GM18505 (cell line): ENCODE measurements around the gene CCDC69.

ENCODE experiments used
- ATAC-seq: cut with Tn5 transposase; IDR thresholded peaks from one replicate; pipeline ENCODE4 v1.9.1; 2021; ENCODE audit not compliant: unreplicated experiment
- POLR2A ChIP-seq: IDR thresholded peaks from 4 replicates; pipeline ENCODE4 v1.6.1; 2011; ENCODE audit warnings: borderline replicate concordance; ENCODE audit not compliant: insufficient read depth, insufficient read length; ENCODE audit errors: extremely low read depth

Gene CCDC69

GRCh38 chr5:151168602-151169344 lies 55.1 kb downstream of the CCDC69 start:
- no peak for ATAC-seq
- no peak for TF ChIP-seq POLR2A

- no peak for ATAC-seq
- no peak for TF ChIP-seq POLR2A
These were observed 56.9 kb downstream of the CCDC69 start for GRCh38 chr5:151167022-151167421.

DNA sequence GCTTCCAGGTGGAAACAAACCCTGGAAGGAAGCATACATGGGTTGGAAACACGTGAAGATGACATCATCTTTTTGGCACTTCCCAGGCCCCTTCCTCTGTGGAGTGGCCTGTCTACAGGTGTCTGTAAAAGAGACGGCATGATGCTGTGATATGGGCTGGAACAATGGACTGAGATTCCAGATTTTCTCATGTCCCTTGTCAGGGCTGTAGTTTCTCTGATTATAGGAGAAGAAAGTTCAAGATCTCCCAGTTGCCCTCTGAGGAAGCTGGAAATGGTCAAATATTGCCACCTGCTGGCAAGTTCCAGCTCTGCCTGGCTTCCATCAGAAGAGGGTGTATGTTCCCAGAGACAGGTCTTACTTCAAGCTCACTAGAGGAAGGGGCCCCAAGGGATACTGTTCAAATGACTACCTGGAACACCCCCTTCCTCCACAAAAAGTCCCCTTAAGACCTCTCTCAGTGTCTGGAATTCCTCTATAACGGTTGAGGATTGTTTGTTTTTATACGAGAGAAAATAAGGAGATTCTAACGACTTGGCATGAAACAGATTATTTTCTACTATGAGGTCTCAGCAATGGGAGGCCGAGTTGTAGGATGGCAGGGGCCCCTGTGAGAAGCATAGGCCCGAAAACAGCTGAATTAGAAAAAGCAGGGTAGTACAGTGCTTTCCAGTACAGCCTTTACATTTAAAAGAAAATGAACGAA lies 59.1 kb downstream of the CCDC69 start:
- peak; percentile 84 for ATAC-seq
- no peak for TF ChIP-seq POLR2A

- ATAC-seq, result no peak
- no peak for TF ChIP-seq POLR2A
These were observed 61.1 kb downstream of the CCDC69 start for GRCh38 chr5:151162776-151163175.

DNA sequence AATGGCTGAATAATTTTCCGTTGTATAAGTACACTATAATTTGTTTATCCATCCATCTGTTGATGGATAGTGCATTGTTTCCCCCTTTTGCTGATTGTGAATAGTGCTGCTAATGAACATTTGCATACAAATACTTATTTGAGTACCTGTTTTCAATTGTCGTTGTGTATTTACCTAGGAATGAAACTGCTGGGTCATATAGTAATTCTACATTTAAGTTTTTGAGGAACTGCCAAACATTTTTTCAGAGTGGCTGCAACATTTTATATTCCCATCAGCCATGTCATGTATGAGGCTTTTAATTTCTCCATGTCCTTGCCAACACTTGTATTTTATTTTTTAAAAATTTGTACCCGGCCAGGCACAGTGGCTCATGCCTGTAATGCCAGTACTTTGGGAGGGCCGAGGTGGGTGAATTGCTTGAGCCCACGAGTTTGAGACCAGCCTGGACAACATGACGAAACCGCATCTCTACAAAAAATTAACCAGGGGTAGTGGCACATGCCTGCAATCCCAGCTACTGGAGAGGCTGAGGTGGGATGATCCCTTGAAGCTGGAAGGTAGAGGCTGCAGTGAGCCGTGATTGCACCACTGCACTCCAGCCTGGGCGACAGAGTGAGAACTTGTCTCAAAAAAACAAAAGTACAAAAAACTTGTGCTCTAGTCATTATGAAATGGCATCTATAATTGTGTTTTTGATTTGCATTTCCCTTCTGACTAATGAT lies 64.1 kb downstream of the CCDC69 start:
- TF ChIP-seq POLR2A, result no peak
- ATAC-seq, result no peak

GRCh38 chr5:151158287-151158661 lies 65.6 kb downstream of the CCDC69 start:
- TF ChIP-seq POLR2A, result peak; percentile 12

DNA sequence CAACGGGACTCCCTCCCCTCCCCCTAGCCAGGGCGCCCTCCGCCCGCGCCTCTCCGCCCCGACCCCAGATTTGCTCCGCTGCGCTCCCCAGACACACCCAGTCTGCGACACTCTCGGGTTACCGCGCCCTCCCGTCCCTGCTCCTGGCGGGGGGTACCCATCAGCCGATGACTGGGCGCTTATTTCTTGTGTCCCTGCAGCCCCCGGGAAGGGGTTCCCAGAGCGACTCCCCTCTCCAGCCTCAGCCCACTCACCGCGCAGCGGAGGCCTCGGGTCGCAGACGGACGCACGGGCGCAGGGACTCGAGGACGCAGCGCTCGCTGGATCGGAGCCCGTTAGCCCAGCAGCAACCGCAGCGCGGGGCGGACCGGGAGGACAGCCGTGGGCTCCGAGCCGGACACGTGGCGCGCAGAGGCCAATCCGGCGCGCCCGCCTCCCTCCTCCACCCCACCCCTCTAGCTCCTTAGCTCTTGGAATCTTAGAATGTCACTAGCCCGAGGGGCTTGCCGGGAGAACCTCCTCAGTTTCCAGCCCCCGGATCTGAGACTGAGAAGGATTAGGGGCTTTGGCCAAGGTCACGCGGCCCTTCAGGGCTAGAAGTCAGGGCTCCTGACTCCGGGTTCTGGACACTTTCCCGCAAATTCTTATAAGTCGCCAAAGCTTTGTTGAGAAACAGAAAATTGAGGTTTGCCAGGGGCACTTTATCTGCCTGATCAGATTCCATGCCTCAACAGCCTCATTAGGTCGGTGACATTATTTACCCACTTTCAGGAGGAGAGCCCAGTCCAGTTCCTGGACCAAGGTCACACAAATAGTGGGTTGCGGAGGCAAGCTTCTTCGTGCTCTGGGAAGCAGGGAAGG lies 66.2 kb downstream of the CCDC69 start, which contains the start of gene ANXA6:
ANXA6 (minus strand) TSS at position 354 of the 861 bp plus-strand sequence. CDS start 9,878 bp downstream, outside the sequence.
- ATAC-seq, result peak; percentile 46
- peak; percentile 71 for TF ChIP-seq POLR2A

More at GRCh38 chr5:151158287-151158661, 65.6 kb downstream of the CCDC69 start:
- no peak for ATAC-seq

DNA sequence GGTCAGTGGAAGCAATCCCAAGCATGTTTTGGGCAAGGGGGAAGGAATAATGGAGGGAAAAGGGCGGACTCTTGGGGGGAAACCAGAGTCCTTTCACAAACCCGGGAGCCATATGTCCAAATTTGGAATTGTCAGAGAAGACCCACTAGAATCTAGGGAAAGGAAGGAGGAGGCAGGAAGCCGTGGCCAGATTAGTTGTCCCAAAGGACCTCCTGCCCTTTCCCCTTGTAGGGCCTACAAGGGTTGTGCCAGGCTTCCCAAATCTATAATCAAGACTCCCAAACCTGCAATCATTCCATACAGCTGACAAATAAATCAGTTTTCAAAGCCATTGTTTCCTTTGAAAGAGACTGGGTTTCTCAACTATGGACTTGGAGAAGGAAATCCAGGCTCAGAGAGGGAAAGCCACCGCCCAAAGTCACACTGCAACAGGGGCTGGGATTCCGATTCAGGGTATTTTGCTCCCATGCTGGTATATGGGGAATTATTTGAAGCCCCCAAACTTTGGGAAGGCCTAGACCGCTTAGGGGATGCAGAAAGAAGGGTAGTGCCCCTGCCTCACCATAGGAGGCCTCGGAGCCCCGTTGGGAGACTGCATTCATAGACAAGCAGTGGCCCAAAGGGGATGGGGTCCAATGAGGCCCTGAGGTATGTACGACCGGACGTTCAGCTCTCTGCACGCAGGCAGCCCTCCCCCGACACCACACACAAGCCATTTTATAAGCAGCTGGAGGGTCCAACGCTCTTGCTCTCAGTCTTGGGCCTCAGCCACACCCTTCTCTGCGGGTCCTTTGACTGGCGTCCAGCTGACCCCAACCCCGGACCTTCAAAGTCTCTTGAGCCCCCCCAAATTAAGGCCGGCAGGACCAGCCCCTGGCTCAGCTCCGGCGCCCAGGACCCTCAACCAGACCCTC lies 67.1 kb downstream of the CCDC69 start:
- no peak for ATAC-seq
- peak; percentile 33 for TF ChIP-seq POLR2A

- peak; percentile 42 for TF ChIP-seq POLR2A
- ATAC-seq, result no peak
These were observed 68.0 kb downstream of the CCDC69 start for GRCh38 chr5:151155775-151156506.

- no peak for TF ChIP-seq POLR2A
- ATAC-seq, result no peak
These were observed 68.7 kb downstream of the CCDC69 start for GRCh38 chr5:151154931-151155774.

- TF ChIP-seq POLR2A, result no peak
- ATAC-seq, result no peak
These were observed 70.1 kb downstream of the CCDC69 start for GRCh38 chr5:151153766-151154272.

GRCh38 chr5:151153300-151153699 lies 70.6 kb downstream of the CCDC69 start:
- TF ChIP-seq POLR2A, result peak; percentile 2
- ATAC-seq, result no peak
